Renal cortex interstitium (tissue), 11 donors: ENCODE data around the gene SPAAR. TPM values are rescaled to one million over a fixed set of nuclear protein-coding genes. Genes with fewer than 3 reads are reported as not detected.
A peak's percentile ranks its signal among the peaks of the same experiment; 100 is the strongest.
"Not testable (repeated sequence)": the region's sequence is repeated elsewhere in the genome, so short reads cannot be mapped to it uniquely, and the experiment has no call there.

Experiments
- DNase-seq, 11 donors: peaks; one replicate each; pipeline ENCODE4 v3.0.0-alpha.2; 2013; ENCODE audit warnings: low read depth in 9 of 11, low spot score in 4 of 11; ENCODE audit errors: extremely low read depth in 1 of 11
- polyA plus RNA-seq, 3 donors: library from polyadenylated mRNA; unstranded; fragments of 120-200 nt; gene quantifications; one replicate each; pipeline ENCODE4 v1.2.1, GENCODE V29; 2013; ENCODE audit not compliant: insufficient read length in 3 of 3

The SPAAR gene
- polyA plus RNA-seq, 3 donors, result 1.3 to 1.5 (median 1.3) TPM

GRCh38 chr9:35897376-35898099 is 11.8 kb upstream of the SPAAR start:
- DNase-seq, result not testable (repeated sequence)

DNA sequence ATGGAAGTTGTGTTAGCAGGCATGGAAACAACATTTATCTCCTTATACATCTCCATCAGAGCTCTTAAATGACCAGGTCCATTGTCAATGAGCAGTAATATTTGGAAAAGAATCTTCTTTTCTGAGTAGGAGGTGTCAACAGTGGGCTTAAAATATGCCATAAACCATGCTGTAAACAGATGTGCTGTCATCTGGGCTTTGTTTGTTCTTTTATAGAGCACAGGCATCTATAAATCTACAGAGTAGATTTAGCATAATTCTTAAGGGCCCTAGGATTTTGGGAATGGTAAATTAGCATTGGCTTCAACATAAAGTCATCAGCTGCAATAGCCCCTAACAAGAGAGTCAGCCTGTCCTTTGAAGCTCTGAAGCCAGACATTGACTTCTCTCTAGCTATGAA is 11.0 kb upstream of the SPAAR start:
- no peak for DNase-seq

DNA sequence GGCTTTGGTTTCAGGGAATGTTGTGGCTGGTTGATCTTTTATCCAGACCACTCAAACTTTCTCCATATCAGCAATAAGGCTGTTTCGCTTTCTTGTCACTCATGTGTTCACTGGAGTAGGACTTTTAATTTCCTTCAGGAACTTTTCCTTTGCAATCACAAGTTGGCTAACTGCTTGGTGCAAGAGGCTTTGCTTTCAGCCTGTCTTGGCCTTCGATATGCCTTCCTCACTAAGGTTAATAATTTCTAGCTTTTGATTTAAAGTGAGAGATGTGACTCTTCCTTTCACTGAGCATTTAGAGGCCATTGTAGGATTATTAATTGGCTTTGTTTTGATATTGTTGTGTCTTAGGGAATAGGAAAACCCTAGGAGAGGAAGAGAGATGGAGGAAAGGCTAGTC is 10.3 kb upstream of the SPAAR start:
- no peak for DNase-seq

DNA sequence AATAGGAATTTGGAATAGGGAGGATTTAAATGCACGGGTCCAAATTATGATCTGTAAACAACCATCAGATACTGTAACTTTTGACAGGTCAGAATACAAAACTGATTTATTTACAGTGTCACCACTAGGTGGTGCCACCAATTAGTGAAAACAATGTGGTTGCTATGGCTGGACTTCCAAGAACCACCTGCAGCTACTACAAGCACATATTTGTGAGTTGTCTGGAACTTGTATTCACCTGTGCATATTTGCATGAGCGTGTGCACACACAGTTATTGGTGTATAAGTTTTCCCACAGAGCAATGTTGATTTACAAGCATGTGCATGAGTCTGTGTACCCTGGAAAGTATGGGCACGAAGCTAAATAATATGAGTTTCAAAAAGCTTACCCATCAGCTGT is 6.2 kb upstream of the SPAAR start:
- peak in 2 of 11 donors; percentile 66 to 74 for DNase-seq

GRCh38 chr9:35904338-35904737 is 5.0 kb upstream of the SPAAR start:
- DNase-seq, result no peak

DNA sequence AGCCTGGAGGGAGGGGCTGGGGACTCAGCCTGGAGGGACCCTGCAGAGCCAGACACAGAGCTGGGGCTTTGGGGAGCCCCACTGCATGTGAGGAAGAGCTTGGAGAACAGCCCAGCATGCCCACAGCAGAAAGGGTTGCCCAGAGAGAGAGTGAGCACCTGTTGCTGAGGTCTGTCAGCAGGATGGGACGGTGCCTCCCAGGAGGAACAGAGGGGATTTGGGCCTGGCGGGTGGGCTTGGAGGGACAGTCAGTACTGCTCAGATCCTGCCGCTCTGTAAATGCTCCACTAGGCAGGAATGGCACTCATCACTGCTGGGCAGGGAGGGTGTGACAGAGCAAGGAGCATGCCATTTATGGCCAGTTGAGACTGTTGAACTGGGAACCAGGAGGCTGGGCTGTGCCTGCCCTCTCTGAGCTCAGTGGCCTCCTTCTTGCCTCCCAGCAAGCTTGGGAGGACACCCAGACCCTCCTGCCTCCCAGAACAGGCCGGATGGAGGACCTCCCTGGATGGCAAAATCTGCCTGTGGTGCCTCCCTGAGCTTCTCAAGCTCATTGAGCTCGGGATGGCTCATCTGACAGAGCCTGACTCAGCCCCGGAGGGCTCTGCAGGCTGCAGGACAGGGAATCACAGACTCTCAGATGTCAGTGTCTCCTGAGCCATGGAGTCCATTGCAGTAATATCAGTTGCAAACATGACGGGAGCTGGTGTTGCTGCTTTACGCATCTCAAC is 4.1 kb upstream of the SPAAR start:
- DNase-seq, result no peak

GRCh38 chr9:35905912-35906679 is 3.2 kb upstream of the SPAAR start, which contains the start of gene HRCT1:
Gene HRCT1, plus strand, starts transcription at chr9:35906202. Its CDS starts 86 bp downstream, at chr9:35906288.
- peak in 2 of 11 donors; percentile 46 to 76 for DNase-seq

DNA sequence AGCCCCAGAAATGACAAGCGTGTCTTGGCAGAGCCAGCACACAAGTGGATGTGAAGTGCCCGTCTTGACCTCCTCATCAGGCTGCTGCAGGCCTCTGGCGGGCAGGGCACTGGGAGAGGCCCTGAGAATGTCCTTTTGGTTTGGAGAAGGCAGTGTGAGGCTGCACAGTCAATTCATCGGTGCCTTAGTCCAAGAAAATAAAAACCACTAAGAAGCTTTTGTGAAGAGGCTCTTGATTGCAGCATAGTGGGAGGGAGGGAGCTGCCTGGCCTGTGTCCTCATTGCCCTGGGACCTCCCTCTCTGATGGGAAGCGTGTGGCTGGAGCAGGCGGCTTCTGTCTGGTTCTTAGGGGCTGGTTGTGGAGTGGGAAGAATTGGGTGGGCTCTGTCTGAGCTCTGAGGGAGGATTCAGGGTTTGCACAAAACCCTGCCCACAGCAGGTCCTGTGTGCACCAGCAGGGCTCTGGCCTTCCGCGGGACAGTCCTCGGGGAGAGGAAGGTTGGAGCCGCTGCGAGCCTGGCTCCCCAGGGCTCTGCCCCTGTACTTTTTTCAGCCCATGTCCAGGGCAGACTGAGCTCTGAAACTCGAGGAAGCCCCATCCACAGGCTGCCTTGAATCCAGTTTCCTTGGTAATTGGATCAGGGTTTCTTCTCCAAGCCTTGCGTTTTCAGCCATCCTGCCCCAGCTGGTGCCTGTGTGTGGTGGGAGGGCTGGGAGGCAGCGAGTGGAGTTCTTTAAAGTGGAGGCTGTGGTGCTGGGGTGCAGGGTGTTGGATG is 2.2 kb upstream of the SPAAR start:
- DNase-seq, result peak in 1 of 11 donors; percentile 50

GRCh38 chr9:35907711-35908503 is 1.4 kb upstream of the SPAAR start:
- DNase-seq, result peak in 3 of 11 donors; percentile 47 to 62 (median 59)

GRCh38 chr9:35908504-35909125 is 675 bp upstream of the SPAAR start:
- no peak for DNase-seq

GRCh38 chr9:35909687-35910612 is 660 bp downstream of the SPAAR start:
- DNase-seq, result no peak

- no peak for DNase-seq
These were observed 1.5 kb downstream of the SPAAR start for GRCh38 chr9:35910613-35911359.

- no peak for DNase-seq
These were observed 2.4 kb downstream of the SPAAR start for GRCh38 chr9:35911690-35912089.

DNA sequence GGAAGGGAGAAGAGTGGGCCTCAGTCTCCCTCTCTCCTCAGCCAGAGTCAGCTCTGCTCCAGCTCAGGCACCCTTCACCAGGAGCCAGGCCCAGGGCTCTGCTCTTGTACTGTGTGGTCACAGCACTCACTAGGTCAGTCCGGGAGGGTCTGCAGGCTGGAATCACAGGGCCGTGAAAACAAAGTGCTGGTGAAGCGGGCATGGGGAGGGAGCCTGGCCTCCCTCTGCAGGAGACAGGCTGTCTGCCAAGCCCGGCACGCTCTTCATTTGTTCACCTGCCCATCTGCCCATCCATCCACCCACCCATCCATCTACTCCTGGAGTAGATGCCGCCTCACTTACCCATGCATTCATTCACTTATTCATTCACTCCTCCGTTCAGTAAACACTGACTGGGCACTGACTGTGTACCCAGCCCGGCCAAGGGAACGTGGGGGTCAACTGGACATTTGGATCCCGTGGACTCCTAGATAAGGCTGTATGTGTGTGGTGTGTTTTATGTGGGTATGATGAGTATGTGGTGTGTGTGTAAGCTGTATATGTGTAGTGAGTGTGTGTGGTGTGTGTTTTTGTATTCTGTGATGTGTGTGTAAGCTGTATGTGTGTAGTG is 3.6 kb downstream of the SPAAR start:
- DNase-seq, result no peak

DNA sequence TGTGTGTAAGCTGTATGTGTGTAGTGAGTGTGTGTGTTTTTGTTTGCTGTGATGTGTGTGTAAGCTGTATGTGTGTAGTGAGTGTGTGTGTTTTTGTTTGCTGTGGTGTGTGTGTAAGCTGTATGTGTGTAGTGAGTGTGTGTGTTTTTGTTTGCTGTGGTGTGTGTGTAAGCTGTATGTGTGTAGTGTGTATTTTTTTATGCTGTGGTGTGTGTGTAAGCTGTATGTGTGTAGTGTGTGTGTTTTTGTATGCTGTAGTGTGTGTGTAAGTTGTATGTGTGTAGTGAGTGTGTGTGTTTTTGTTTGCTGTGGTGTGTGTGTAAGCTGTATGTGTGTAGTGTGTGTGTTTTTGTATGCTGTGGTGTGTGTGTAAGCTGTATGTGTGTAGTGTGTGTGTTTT is 4.1 kb downstream of the SPAAR start:
- DNase-seq, result not testable (repeated sequence)
